Left kidney (tissue), 2 donors: ENCODE data around the gene PRSS36. TPM values are rescaled to one million over a fixed set of nuclear protein-coding genes. Genes with fewer than 3 reads are reported as not detected.
"Not testable (repeated sequence)": the region's sequence is repeated elsewhere in the genome, so short reads cannot be mapped to it uniquely, and the experiment has no call there.

Experiments used
- DNase-seq: peaks from one replicate; pipeline ENCODE4 v3.0.0-alpha.2; 2013
- polyA plus RNA-seq: library from polyadenylated mRNA; unstranded; fragments of 120-200 nt; gene quantifications from one replicate; pipeline ENCODE4 v1.2.1, GENCODE V29; 2013; ENCODE audit not compliant: insufficient read length

PRSS36 gene
- polyA plus RNA-seq, 1 donor: 0.67 TPM

GRCh38 chr16:31100876-31101641, 48.8 kb downstream of the PRSS36 start:
- not testable (repeated sequence) for DNase-seq

GRCh38 chr16:31099860-31100638, 49.8 kb downstream of the PRSS36 start:
- DNase-seq: no peak

GRCh38 chr16:31094424-31095120, 55.3 kb downstream of the PRSS36 start, which contains the start of gene VKORC1:
TSS of gene VKORC1 (minus strand) at chr16:31094797. CDS start at chr16:31094729, 68 bp downstream.
- DNase-seq: peak; percentile 91

GRCh38 chr16:31094088-31094423, 55.8 kb downstream of the PRSS36 start:
- DNase-seq: no peak

GRCh38 chr16:31093132-31093703, 56.6 kb downstream of the PRSS36 start:
- DNase-seq: no peak

- no peak for DNase-seq
Observed at GRCh38 chr16:31092330-31092729, 57.5 kb downstream of the PRSS36 start.

GRCh38 chr16:31090540-31090939, 59.3 kb downstream of the PRSS36 start:
- no peak for DNase-seq

- no peak for DNase-seq
Observed at GRCh38 chr16:31089199-31089598, 60.7 kb downstream of the PRSS36 start.

Other genes starting within 250 kb of the PRSS36 start
- gene FBXL19, start 226.5 kb downstream of the PRSS36 start, polyA plus RNA-seq: 16.9 TPM
- gene ORAI3, start 201.0 kb downstream of the PRSS36 start, polyA plus RNA-seq: 17.2 TPM
- 17.6 TPM for gene SETD1A, start 192.3 kb downstream of the PRSS36 start, polyA plus RNA-seq
- gene HSD3B7, start 164.9 kb downstream of the PRSS36 start, polyA plus RNA-seq: 6.7 TPM
- 2.5 TPM for gene STX1B, start 139.4 kb downstream of the PRSS36 start, polyA plus RNA-seq
- 38.6 TPM for gene STX4, start 116.5 kb downstream of the PRSS36 start, polyA plus RNA-seq
- 5.1 TPM for gene ZNF668, start 75.8 kb downstream of the PRSS36 start, polyA plus RNA-seq
- gene ZNF646, start 75.6 kb downstream of the PRSS36 start, polyA plus RNA-seq: 10.3 TPM
- gene PRSS53, start 61.1 kb downstream of the PRSS36 start, polyA plus RNA-seq: 1.3 TPM
- 58.1 TPM for gene VKORC1, start 55.3 kb downstream of the PRSS36 start, polyA plus RNA-seq
- 33.6 TPM for gene BCKDK, start 41.7 kb downstream of the PRSS36 start, polyA plus RNA-seq
- 73.8 TPM for gene KAT8, start 32.4 kb downstream of the PRSS36 start, polyA plus RNA-seq
- gene PRSS8, start 14.3 kb downstream of the PRSS36 start, polyA plus RNA-seq: 54.4 TPM
- gene FUS, start 30.1 kb upstream of the PRSS36 start, polyA plus RNA-seq: 928 TPM
- 7.3 TPM for gene PYCARD, start 52.7 kb upstream of the PRSS36 start, polyA plus RNA-seq
- 0.17 TPM for gene TRIM72, start 64.1 kb upstream of the PRSS36 start, polyA plus RNA-seq
- not detected for gene PYDC1, start 67.1 kb upstream of the PRSS36 start, polyA plus RNA-seq
- gene ITGAM, start 109.9 kb upstream of the PRSS36 start, polyA plus RNA-seq: 1.5 TPM
- gene ITGAX, start 205.1 kb upstream of the PRSS36 start, polyA plus RNA-seq: 0.53 TPM
- 0.52 TPM for gene ITGAD, start 243.3 kb upstream of the PRSS36 start, polyA plus RNA-seq